Lower leg skin (tissue), 4 donors: Measurements from ENCODE around the gene DNAH1. TPM values are rescaled to one million over a fixed set of nuclear protein-coding genes. Genes with fewer than 3 reads are reported as not detected.

Experiments
- DNase-seq, 2 donors: peaks; one replicate each; pipeline ENCODE4 v3.0.0-alpha.2; 2019; ENCODE audit warnings: low spot score in 2 of 2
- H3K4me3 ChIP-seq: fragments of 200-600 bp; sonication (generic); 2 replicates; pipeline ENCODE4 v1.5.1; 2017; ENCODE audit warnings: mild to moderate bottlenecking, low read depth; ENCODE audit not compliant: poor library complexity, severe bottlenecking
- CTCF ChIP-seq, 3 donors: fragments of 450-650 bp; IDR thresholded peaks; one replicate each; pipeline ENCODE4 v1.5.1; 2016; ENCODE audit warnings: antibody characterized with exemption in 3 of 3, mild to moderate bottlenecking in 3 of 3, moderate library complexity in 2 of 3
- POLR2A ChIP-seq, 2 donors: fragments of 450-650 bp; IDR thresholded peaks; one replicate each; pipeline ENCODE4 v1.6.1; 2016 to 2017; ENCODE audit warnings: antibody characterized with exemption in 2 of 2, mild to moderate bottlenecking in 1 of 2, moderate library complexity in 1 of 2
- WGBS, 2 donors: methylation state at CpG; one replicate each; pipeline ENCODE4 v1.1.5; 2018; 5-methylcytosine and 5-hydroxymethylcytosine counted together
- intact Hi-C: fragments of 100-400 bp; cut with DNase I; formaldehyde crosslinking; loops from one replicate; pipeline ENCODE4 v1.15.0; 2023; ENCODE audit warnings: low total_unique reads
- total RNA-seq, 4 donors: library from RNA; depleted of rRNA; stranded (reverse); fragments of >200 nt; gene quantifications; one replicate each; pipeline ENCODE4 v1.1.0, GENCODE V29; 2016

The DNAH1 gene
- total RNA-seq, 4 donors from 2014 or later, result 2.0 to 5.9 (median 5.0) TPM

GRCh38 chr3:52383446-52383845 lies 67.3 kb downstream of the DNAH1 start:
- H3K4me3 ChIP-seq, result no peak overlapping the region
- no peak for TF ChIP-seq CTCF (IDR thresholded peaks at IDR 0.05)
- TF ChIP-seq POLR2A (IDR thresholded peaks at IDR 0.05), result no peak
- no peak for DNase-seq
- intact Hi-C loops, result no loop called here
- WGBS, 2 donors, result 95 to 96% methylated on average over 12 to 14 of the region's 14 CpGs

DNA sequence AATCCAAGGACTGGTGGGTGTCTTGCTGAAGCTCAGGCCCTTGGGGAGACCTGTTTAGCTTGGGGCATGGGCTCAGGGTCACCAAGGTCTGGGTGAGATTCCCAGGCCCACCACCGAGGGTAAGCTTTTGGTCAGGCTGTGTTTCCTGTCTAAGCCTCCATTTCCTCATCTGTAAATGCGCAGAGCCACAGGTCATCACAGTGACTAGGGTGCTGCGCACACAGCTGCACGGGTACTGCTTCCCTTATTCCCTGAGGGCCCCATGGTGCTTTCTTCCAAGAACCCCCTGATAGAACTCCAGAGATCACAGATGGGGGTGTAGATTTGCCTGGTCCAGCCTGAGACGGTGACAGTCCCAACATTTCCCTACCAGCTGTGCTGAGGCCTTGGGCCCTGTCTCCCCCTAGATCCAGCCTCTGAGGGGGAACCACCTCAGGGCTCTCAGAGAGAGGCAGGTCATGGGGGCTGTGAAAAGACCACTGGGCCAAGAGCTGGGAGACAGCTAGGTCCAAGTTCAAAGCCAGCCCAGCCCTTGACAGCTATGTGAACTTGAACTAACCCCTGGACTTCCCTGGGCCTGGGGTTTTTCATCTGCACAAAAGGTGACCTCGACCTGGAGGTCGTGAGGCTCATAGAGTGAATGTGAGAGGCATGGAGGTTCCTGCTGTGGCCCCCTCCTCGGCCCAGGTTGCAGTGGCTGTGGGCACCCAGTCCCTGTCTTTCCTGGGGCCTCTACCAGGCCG lies 68.1 kb downstream of the DNAH1 start:
- DNase-seq, result no peak
- intact Hi-C loops, result no loop called here
- 81 to 91% methylated on average over 9 of the region's 9 CpGs for WGBS, 2 donors
- TF ChIP-seq CTCF (IDR thresholded peaks at IDR 0.05) (no peak), POLR2A (IDR thresholded peaks at IDR 0.05) (no peak)
- no peak overlapping the region for H3K4me3 ChIP-seq

DNA sequence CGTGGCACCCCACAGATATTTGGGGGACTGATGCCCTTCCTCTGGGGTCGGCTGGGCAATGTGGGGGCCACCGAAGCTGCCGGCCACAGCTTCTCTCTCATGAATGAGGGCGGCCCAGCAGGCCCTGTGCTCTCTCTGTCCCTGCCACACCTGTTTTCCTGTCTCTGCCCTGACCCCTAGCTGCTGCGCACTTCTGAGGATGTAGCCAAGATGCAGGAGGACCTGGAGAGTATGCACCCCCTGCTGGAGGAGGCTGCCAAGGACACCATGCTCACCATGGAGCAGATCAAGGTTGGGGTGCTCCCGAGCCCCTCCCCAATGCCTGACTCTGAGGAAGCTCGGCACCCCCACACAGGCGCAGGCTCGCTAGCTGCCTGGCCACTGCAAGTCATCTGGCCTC lies 69.0 kb downstream of the DNAH1 start:
- no peak overlapping the region for H3K4me3 ChIP-seq
- WGBS, 2 donors, result 82 to 83% methylated on average over 10 of the region's 10 CpGs
- no peak for DNase-seq
- TF ChIP-seq CTCF (IDR thresholded peaks at IDR 0.05) (no peak), POLR2A (IDR thresholded peaks at IDR 0.05) (no peak)
- intact Hi-C loops, result loop anchor here (5.0 kb wide), 1 partner anchor 78 kb away; no protein-coding TSS in a partner anchor

DNA sequence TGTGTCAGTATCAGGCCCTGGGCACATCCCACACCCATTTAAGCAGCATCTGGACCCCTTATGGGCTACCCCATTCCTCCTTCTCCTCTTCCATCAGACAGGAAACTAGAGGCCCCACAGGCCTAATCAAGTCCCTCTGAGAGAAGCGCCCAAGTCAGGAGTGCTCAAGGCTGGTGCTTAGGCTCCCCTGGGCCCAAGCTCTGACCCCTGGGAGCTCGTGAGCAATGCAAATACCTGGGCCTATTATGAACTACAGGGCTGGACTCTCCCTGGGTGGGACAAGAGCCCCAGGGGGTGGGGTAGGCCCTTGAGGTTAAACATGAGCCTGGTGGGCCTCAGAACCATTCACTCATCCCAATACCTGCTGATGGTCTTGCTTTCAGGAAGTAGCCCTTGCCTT lies 71.4 kb downstream of the DNAH1 start:
- no peak for TF ChIP-seq CTCF (IDR thresholded peaks at IDR 0.05)
- no peak for TF ChIP-seq POLR2A (IDR thresholded peaks at IDR 0.05)
- WGBS, 2 donors, result 90 to 100% methylated on average over 2 of the region's 2 CpGs
- no peak for DNase-seq
- intact Hi-C loops, result loop anchor here (5.0 kb wide), 1 partner anchor 80 kb away; no protein-coding TSS in a partner anchor
- no peak overlapping the region for H3K4me3 ChIP-seq

DNA sequence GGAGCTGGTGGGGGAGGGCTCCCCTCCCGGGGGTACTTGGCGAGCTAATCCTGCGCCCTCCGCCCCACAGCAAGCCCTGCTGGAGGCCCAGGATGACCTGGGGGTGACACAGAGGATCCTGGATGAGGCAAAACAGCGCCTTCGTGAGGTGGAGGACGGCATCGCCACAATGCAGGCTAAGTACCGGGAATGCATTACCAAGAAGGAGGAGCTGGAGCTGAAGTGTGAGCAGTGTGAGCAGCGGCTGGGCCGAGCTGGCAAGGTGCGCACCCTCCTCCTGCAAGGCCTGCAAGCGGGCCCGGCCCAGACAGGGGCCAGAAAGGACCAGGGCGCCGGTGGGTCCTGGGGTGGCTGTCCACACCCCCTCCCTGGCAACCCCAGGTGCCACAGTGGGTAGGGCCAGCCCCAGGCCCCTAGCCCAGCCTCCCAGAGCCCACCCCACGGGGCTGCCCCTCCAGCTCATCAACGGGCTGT lies 72.3 kb downstream of the DNAH1 start:
- intact Hi-C loops, result loop anchor here (5.0 kb wide), 1 partner anchor 81 kb away; no protein-coding TSS in a partner anchor
- no peak overlapping the region for H3K4me3 ChIP-seq
- TF ChIP-seq POLR2A (IDR thresholded peaks at IDR 0.05), result no peak
- no peak for DNase-seq
- WGBS, 2 donors, result 83 to 91% methylated on average over 11 to 16 of the region's 18 CpGs

DNA sequence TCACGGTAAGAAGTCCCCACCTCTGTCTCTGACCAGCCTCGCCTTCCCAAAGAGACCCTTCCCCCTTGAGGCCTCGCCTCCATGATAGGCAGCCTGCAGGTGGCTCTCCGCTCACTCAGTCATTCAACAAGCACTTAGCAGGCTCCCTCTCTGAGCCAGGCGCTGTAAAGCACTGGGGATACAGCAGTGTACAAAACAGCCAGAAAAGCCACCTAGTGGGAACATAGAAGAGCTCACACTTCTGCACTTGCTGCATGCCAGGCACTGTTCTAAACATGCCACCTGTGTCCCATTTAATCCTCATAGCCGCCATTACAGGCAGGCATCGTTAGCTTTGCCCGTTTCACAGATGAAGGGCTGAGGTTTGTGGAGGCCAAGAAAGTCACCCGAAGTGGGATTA lies 72.8 kb downstream of the DNAH1 start:
- 86 to 97% methylated on average over 9 of the region's 9 CpGs for WGBS, 2 donors
- DNase-seq, result no peak
- TF ChIP-seq POLR2A (IDR thresholded peaks at IDR 0.05) (no peak), CTCF (IDR thresholded peaks at IDR 0.05) (no peak)
- H3K4me3 ChIP-seq, result no peak overlapping the region
- intact Hi-C loops, result loop anchor here (5.0 kb wide), 1 partner anchor 82 kb away; no protein-coding TSS in a partner anchor
